ENCODE measurements around the gene DOP1A. TPM values are rescaled to one million over a fixed set of nuclear protein-coding genes. Genes with fewer than 3 reads are reported as not detected.
A peak's percentile ranks its signal among the peaks of the same experiment; 100 is the strongest.

Gene DOP1A
- total RNA-seq, 1 donor from 2014 or later = 31.6 TPM

GRCh38 chr6:83071023-83071422 is 3.6 kb downstream of the DOP1A start:
- DNase-seq (ENCODE audit: low read depth) = no peak

GRCh38 chr6:83071707-83072106 is 4.2 kb downstream of the DOP1A start:
- no peak for DNase-seq (ENCODE audit: low read depth)

GRCh38 chr6:83072726-83073125 is 5.3 kb downstream of the DOP1A start:
- DNase-seq (ENCODE audit: low read depth) = no peak

GRCh38 chr6:83073615-83074014 is 6.1 kb downstream of the DOP1A start:
- no peak for DNase-seq (ENCODE audit: low read depth)

- DNase-seq (ENCODE audit: low read depth) = no peak
These were observed 16.0 kb downstream of the DOP1A start for GRCh38 chr6:83083476-83083875.

GRCh38 chr6:83086751-83087150 is 19.3 kb downstream of the DOP1A start:
- DNase-seq (ENCODE audit: low read depth) = no peak

- no peak for DNase-seq (ENCODE audit: low read depth)
These were observed 25.4 kb downstream of the DOP1A start for GRCh38 chr6:83092756-83093399.

- DNase-seq (ENCODE audit: low read depth) = no peak
These were observed 29.3 kb downstream of the DOP1A start for GRCh38 chr6:83096791-83097190.

GRCh38 chr6:83097204-83097603 is 29.7 kb downstream of the DOP1A start:
- no peak for DNase-seq (ENCODE audit: low read depth)

- no peak for DNase-seq (ENCODE audit: low read depth)
These were observed 30.2 kb downstream of the DOP1A start for GRCh38 chr6:83097675-83098074.

GRCh38 chr6:83098589-83098988 is 31.1 kb downstream of the DOP1A start:
- peak; percentile 57 for DNase-seq (ENCODE audit: low read depth)

GRCh38 chr6:83108378-83108777 is 40.9 kb downstream of the DOP1A start:
- DNase-seq (ENCODE audit: low read depth) = no peak

- DNase-seq (ENCODE audit: low read depth) = no peak
These were observed 45.8 kb downstream of the DOP1A start for GRCh38 chr6:83113258-83113657.

GRCh38 chr6:83114164-83114563 is 46.7 kb downstream of the DOP1A start:
- peak; percentile 61 for DNase-seq (ENCODE audit: low read depth)

GRCh38 chr6:83117802-83118201 is 50.3 kb downstream of the DOP1A start:
- DNase-seq (ENCODE audit: low read depth) = no peak

GRCh38 chr6:83119742-83120300 is 52.4 kb downstream of the DOP1A start:
- no peak for DNase-seq (ENCODE audit: low read depth)

- no peak for DNase-seq (ENCODE audit: low read depth)
These were observed 57.1 kb downstream of the DOP1A start for GRCh38 chr6:83124553-83124952.

- no peak for DNase-seq (ENCODE audit: low read depth)
These were observed 58.0 kb downstream of the DOP1A start for GRCh38 chr6:83125425-83125824.

GRCh38 chr6:83126223-83126622 is 58.8 kb downstream of the DOP1A start:
- DNase-seq (ENCODE audit: low read depth) = no peak

- no peak for DNase-seq (ENCODE audit: low read depth)
These were observed 59.3 kb downstream of the DOP1A start for GRCh38 chr6:83126807-83127206.

- DNase-seq (ENCODE audit: low read depth) = no peak
These were observed 59.8 kb downstream of the DOP1A start for GRCh38 chr6:83127258-83127657.

- no peak for DNase-seq (ENCODE audit: low read depth)
These were observed 60.5 kb downstream of the DOP1A start for GRCh38 chr6:83127976-83128375.

GRCh38 chr6:83132121-83132520 is 64.7 kb downstream of the DOP1A start:
- no peak for DNase-seq (ENCODE audit: low read depth)
